Neural cell (in vitro differentiated cells): Measurements from ENCODE around the gene LRRC45.

ENCODE experiments used
- EZH2 ChIP-seq: fragments of 200-600, 300-800 bp; shearing (Covaris generic), sonication (generic); IDR thresholded peaks from 2 replicates; pipeline ENCODE4 v1.6.1; 2014; ENCODE audit warnings: antibody characterized with exemption, low read length, borderline replicate concordance, mild to moderate bottlenecking; ENCODE audit not compliant: insufficient read depth, poor library complexity, severe bottlenecking
- MXI1 ChIP-seq: fragments of 450-650 bp; conservative IDR thresholded peaks from 2 replicates; pipeline ENCODE4 v1.6.1; 2014; ENCODE audit warnings: antibody characterized with exemption, mild to moderate bottlenecking; ENCODE audit not compliant: poor library complexity, severe bottlenecking
- TF ChIP-seq, protein P1 (sequence below): fragments of 450-650 bp; IDR thresholded peaks from 2 replicates; pipeline ENCODE4 v1.5.1; 2014; ENCODE audit warnings: antibody characterized with exemption, mild to moderate bottlenecking, moderate library complexity; ENCODE audit not compliant: poor library complexity, severe bottlenecking

DNA sequence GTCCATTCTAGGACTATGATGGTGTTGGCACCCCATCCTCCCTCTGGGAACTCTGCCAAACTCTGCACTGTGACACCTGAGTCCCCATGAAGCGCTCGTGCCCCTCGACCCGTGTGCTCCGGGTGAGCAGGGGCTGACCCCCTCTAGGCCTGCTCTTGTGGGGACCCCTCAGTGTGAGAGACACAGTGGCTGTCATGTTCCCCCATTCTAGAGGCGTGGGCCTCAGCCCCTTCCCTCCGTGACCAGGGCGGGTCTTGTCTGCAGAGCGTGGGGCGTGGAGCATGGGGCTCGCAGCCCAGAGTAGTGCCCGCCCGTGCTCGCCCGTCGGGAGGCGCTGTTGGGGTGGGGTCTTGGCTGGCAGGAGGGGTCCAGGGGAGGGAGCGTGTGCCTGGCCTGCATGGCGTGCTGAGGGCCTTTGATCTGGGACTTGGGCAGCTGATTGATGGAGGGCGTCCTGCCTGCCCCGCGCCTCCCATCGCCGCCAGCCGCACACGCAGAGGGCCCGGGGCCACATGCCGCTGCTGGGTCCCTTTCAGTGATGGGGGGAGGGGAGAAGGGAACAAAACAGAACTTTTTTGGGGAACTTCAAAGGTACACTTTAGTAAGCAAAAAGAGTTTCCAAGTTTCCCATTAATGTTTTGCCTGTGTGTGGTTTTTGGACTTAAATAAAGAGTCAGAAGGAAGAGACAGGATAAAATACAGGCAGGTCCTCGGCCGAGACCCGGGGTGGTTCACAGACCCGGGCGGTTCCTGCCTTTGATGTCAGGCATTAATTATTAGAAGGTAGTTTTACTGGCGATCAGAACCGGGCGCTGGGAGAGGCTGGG, 22.9 kb upstream of the LRRC45 start:
- no peak for TF ChIP-seq MXI1
- TF ChIP-seq, protein P1, sequence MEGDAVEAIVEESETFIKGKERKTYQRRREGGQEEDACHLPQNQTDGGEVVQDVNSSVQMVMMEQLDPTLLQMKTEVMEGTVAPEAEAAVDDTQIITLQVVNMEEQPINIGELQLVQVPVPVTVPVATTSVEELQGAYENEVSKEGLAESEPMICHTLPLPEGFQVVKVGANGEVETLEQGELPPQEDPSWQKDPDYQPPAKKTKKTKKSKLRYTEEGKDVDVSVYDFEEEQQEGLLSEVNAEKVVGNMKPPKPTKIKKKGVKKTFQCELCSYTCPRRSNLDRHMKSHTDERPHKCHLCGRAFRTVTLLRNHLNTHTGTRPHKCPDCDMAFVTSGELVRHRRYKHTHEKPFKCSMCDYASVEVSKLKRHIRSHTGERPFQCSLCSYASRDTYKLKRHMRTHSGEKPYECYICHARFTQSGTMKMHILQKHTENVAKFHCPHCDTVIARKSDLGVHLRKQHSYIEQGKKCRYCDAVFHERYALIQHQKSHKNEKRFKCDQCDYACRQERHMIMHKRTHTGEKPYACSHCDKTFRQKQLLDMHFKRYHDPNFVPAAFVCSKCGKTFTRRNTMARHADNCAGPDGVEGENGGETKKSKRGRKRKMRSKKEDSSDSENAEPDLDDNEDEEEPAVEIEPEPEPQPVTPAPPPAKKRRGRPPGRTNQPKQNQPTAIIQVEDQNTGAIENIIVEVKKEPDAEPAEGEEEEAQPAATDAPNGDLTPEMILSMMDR: no peak
- no peak for TF ChIP-seq EZH2
